GM12878 (cell line): ENCODE data around the gene DDAH1. TPM values are rescaled to one million over a fixed set of nuclear protein-coding genes. Genes with fewer than 3 reads are reported as not detected.
A peak's percentile ranks its signal among the peaks of the same experiment; 100 is the strongest.

Experiments used
- ATF7 ChIP-seq: fragments of 450-650 bp; IDR thresholded peaks from 2 replicates; pipeline ENCODE4 v1.6.1; 2016; ENCODE audit warnings: low read depth, mild to moderate bottlenecking
- BACH1 ChIP-seq: fragments of 450-650 bp; IDR thresholded peaks from 2 replicates; pipeline ENCODE4 v1.6.1; 2017; ENCODE audit warnings: mild to moderate bottlenecking, borderline replicate concordance
- BCL11A ChIP-seq: IDR thresholded peaks from 2 replicates; pipeline ENCODE4 v1.6.1; 2011; ENCODE audit warnings: low read depth, low read length
- BRCA1 ChIP-seq: IDR thresholded peaks from 2 replicates; pipeline ENCODE4 v1.6.1; 2011; ENCODE audit warnings: low read depth, low read length, improper control_type of control experiment
- CEBPB ChIP-seq, 2 experiments: fragments of 150-350 bp in 1 of 2; IDR thresholded peaks; 2 replicates each; pipeline ENCODE4 v1.6.1; 2012 to 2014; ENCODE audit warnings: low read depth in 2 of 2, low read length in 2 of 2, borderline replicate concordance in 1 of 2, inconsistent platforms in 1 of 2
- CHD4 ChIP-seq: fragments of 200-600 bp; sonication (generic); IDR thresholded peaks from 2 replicates; pipeline ENCODE4 v1.6.1; 2016; ENCODE audit warnings: mild to moderate bottlenecking
- CREB1 ChIP-seq: IDR thresholded peaks from 2 replicates; pipeline ENCODE4 v1.6.1; 2012; ENCODE audit warnings: low read depth, mild to moderate bottlenecking, inconsistent platforms
- EED ChIP-seq: sonication (generic); IDR thresholded peaks from 2 replicates; pipeline ENCODE4 v1.6.1; 2016; ENCODE audit warnings: antibody characterized with exemption, low read depth
- EP300 ChIP-seq, 2 experiments: fragments of 150-350 bp in 1 of 2; IDR thresholded peaks; 2 replicates each; pipeline ENCODE4 v1.6.1; 2011 to 2012; ENCODE audit warnings: low read depth in 2 of 2, low read length in 2 of 2, borderline replicate concordance in 1 of 2, improper control_type of control experiment in 1 of 2, inconsistent platforms in 1 of 2; ENCODE audit not compliant: control insufficient read depth in 1 of 2
- HCFC1 ChIP-seq: fragments of 150-350 bp; IDR thresholded peaks from 2 replicates; pipeline ENCODE4 v1.6.1; 2014; ENCODE audit warnings: low read length
- IKZF1 ChIP-seq: fragments of 450-650 bp; conservative IDR thresholded peaks from 2 replicates; pipeline ENCODE4 v1.6.1; 2017; ENCODE audit warnings: antibody characterized with exemption, mild to moderate bottlenecking
- JUNB ChIP-seq: IDR thresholded peaks from 2 replicates; pipeline ENCODE4 v1.6.1; 2016; ENCODE audit warnings: antibody characterized with exemption, mild to moderate bottlenecking
- JUND ChIP-seq: IDR thresholded peaks from 2 replicates; pipeline ENCODE4 v1.6.1; 2012; ENCODE audit warnings: low read depth, mild to moderate bottlenecking, low read length, improper control_type of control experiment, moderate library complexity
- MEF2A ChIP-seq: IDR thresholded peaks from 2 replicates; pipeline ENCODE4 v1.6.1; 2011; ENCODE audit warnings: low read depth, mild to moderate bottlenecking, low read length, moderate library complexity; ENCODE audit not compliant: insufficient read depth
- NBN ChIP-seq: fragments of 450-650 bp; IDR thresholded peaks from 2 replicates; pipeline ENCODE4 v1.6.1; 2016
- NFIC ChIP-seq: IDR thresholded peaks from 2 replicates; pipeline ENCODE4 v1.6.1; 2012; ENCODE audit warnings: low read depth, mild to moderate bottlenecking, inconsistent platforms, low read length, moderate library complexity
- NFXL1 ChIP-seq: fragments of 450-650 bp; IDR thresholded peaks from 2 replicates; pipeline ENCODE4 v1.6.1; 2017; ENCODE audit warnings: antibody characterized with exemption, mild to moderate bottlenecking, borderline replicate concordance
- NFYA ChIP-seq: IDR thresholded peaks from 2 replicates; pipeline ENCODE4 v1.6.1; 2011; ENCODE audit warnings: low read depth, mild to moderate bottlenecking, low read length, improper control_type of control experiment, borderline replicate concordance
- NR2C1 ChIP-seq: fragments of 450-650 bp; IDR thresholded peaks from 2 replicates; pipeline ENCODE4 v1.6.1; 2017; ENCODE audit warnings: antibody characterized with exemption, mild to moderate bottlenecking, moderate library complexity
- RAD51 ChIP-seq: fragments of 450-650 bp; IDR thresholded peaks from 2 replicates; pipeline ENCODE4 v1.6.1; 2016; ENCODE audit warnings: moderate library complexity, mild to moderate bottlenecking, inconsistent platforms
- SP1 ChIP-seq: IDR thresholded peaks from one replicate; pipeline ENCODE4 v1.6.1; 2011; ENCODE audit warnings: low read depth, low read length
- ZNF207 ChIP-seq: fragments of 450-650 bp; IDR thresholded peaks from 2 replicates; pipeline ENCODE4 v1.6.1; 2014; ENCODE audit warnings: antibody characterized with exemption, mild to moderate bottlenecking, borderline replicate concordance
- ZNF217 ChIP-seq: fragments of 450-650 bp; IDR thresholded peaks from 2 replicates; pipeline ENCODE4 v1.6.1; 2017; ENCODE audit warnings: antibody characterized with exemption, mild to moderate bottlenecking
- polyA plus RNA-seq, 11 experiments: library from polyadenylated mRNA; depleted of rRNA in 4 of 11; unstranded in 6 of 11; stranded (reverse) in 5 of 11; fragments of >200 nt; fragmentation: Nextera tagmentation in 4 of 11; fragmentation: Illumina TruSeq in 1 of 11; extraction: Ambion mirVana in 4 of 11; extraction: Trizol in 1 of 11; gene quantifications; 1 replicate in 1 of 11; 2 replicates in 10 of 11; pipeline versions ENCODE4 v1.2.1 to v1.2.3, GENCODE V29; 2011 to 2016; ENCODE audit warnings: inconsistent platforms in 2 of 11, missing spikeins in 2 of 11, low read depth in 1 of 11
- total RNA-seq, 4 experiments: library from RNA; depleted of rRNA in 3 of 4; stranded (reverse); fragments of >200 nt in 3 of 4; fragmentation: Illumina TruSeq in 1 of 4; extraction: Trizol in 1 of 4; gene quantifications; 2 replicates each; pipeline versions ENCODE4 v1.2.1 to v1.2.3, GENCODE V29; 2013 to 2021
- TF ChIP-seq, protein P1 (sequence below): IDR thresholded peaks from 2 replicates; pipeline ENCODE4 v1.6.1; 2012; ENCODE audit warnings: low read length, inconsistent platforms
- TF ChIP-seq, protein P2 (sequence below): IDR thresholded peaks from 2 replicates; pipeline ENCODE4 v1.6.1; 2012; ENCODE audit warnings: low read depth, low read length, improper control_type of control experiment
- TF ChIP-seq, protein P3 (sequence below): IDR thresholded peaks from 2 replicates; pipeline ENCODE4 v1.6.1; 2011; ENCODE audit warnings: low read depth, mild to moderate bottlenecking, low read length, moderate library complexity, borderline replicate concordance; ENCODE audit errors: extremely low read depth
- TF ChIP-seq, protein P4 (sequence below): fragments of 450-650 bp; IDR thresholded peaks from 2 replicates; pipeline ENCODE4 v1.6.1; 2017; ENCODE audit warnings: mild to moderate bottlenecking, moderate library complexity

Gene DDAH1
- total and polyA plus RNA-seq, 10 of the 15 experiments (the other 5 are each of a cell fraction or from before 2014, with no cell fraction given), result 0.07 to 0.88 (median 0.27) TPM; not detected in 6

- TF ChIP-seq EP300 (IDR thresholded peaks at IDR 0.05; ENCODE audit: borderline replicate concordance in 1 of 2, control insufficient read depth in 1 of 2, low read depth in 2 of 2, low read length in 2 of 2), result no peak
- TF ChIP-seq IKZF1, result peak; percentile 63
- peak; percentile 86 for TF ChIP-seq JUNB
- TF ChIP-seq NFIC, result no peak
- TF ChIP-seq NR2C1, result no peak
- TF ChIP-seq BACH1, result no peak
- TF ChIP-seq, protein P1, sequence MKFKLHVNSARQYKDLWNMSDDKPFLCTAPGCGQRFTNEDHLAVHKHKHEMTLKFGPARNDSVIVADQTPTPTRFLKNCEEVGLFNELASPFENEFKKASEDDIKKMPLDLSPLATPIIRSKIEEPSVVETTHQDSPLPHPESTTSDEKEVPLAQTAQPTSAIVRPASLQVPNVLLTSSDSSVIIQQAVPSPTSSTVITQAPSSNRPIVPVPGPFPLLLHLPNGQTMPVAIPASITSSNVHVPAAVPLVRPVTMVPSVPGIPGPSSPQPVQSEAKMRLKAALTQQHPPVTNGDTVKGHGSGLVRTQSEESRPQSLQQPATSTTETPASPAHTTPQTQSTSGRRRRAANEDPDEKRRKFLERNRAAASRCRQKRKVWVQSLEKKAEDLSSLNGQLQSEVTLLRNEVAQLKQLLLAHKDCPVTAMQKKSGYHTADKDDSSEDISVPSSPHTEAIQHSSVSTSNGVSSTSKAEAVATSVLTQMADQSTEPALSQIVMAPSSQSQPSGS, result peak; percentile 62; the same call in 1 of the 2 replicates
- TF ChIP-seq NFYA, result no peak
- TF ChIP-seq BRCA1, result no peak
- 0 out of 2 replicates have a peak, but pooled peaks have one; percentile 35 for TF ChIP-seq BCL11A
- no peak for TF ChIP-seq ZNF217
- 0 out of 2 replicates have a peak, but pooled peaks have one; percentile 52 for TF ChIP-seq NBN
- TF ChIP-seq SP1, result no peak
- TF ChIP-seq, protein P2, sequence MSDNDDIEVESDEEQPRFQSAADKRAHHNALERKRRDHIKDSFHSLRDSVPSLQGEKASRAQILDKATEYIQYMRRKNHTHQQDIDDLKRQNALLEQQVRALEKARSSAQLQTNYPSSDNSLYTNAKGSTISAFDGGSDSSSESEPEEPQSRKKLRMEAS, result no peak
- no peak for TF ChIP-seq CEBPB (IDR thresholded peaks at IDR 0.05; ENCODE audit: borderline replicate concordance in 1 of 2, low read depth in 2 of 2, low read length in 2 of 2)
- no peak for TF ChIP-seq HCFC1
- no peak for TF ChIP-seq ZNF207
- TF ChIP-seq NFXL1, result no peak
- TF ChIP-seq CHD4, result no peak
- TF ChIP-seq, protein P3, sequence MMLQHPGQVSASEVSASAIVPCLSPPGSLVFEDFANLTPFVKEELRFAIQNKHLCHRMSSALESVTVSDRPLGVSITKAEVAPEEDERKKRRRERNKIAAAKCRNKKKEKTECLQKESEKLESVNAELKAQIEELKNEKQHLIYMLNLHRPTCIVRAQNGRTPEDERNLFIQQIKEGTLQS, result no peak
- TF ChIP-seq RAD51, result no peak
- TF ChIP-seq JUND, result 0 out of 2 replicates have a peak, but pooled peaks have one; percentile 40
- TF ChIP-seq ATF7, result 0 out of 2 replicates have a peak, but pooled peaks have one; percentile 26
- peak; percentile 81 for TF ChIP-seq EED
- TF ChIP-seq MEF2A, result 0 out of 2 replicates have a peak, but pooled peaks have one; percentile 22
- TF ChIP-seq, protein P4, sequence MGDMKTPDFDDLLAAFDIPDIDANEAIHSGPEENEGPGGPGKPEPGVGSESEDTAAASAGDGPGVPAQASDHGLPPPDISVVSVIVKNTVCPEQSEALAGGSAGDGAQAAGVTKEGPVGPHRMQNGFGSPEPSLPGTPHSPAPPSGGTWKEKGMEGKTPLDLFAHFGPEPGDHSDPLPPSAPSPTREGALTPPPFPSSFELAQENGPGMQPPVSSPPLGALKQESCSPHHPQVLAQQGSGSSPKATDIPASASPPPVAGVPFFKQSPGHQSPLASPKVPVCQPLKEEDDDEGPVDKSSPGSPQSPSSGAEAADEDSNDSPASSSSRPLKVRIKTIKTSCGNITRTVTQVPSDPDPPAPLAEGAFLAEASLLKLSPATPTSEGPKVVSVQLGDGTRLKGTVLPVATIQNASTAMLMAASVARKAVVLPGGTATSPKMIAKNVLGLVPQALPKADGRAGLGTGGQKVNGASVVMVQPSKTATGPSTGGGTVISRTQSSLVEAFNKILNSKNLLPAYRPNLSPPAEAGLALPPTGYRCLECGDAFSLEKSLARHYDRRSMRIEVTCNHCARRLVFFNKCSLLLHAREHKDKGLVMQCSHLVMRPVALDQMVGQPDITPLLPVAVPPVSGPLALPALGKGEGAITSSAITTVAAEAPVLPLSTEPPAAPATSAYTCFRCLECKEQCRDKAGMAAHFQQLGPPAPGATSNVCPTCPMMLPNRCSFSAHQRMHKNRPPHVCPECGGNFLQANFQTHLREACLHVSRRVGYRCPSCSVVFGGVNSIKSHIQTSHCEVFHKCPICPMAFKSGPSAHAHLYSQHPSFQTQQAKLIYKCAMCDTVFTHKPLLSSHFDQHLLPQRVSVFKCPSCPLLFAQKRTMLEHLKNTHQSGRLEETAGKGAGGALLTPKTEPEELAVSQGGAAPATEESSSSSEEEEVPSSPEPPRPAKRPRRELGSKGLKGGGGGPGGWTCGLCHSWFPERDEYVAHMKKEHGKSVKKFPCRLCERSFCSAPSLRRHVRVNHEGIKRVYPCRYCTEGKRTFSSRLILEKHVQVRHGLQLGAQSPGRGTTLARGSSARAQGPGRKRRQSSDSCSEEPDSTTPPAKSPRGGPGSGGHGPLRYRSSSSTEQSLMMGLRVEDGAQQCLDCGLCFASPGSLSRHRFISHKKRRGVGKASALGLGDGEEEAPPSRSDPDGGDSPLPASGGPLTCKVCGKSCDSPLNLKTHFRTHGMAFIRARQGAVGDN, result no peak
- TF ChIP-seq CREB1, result no peak; the same call in 1 of the 2 replicates
Measured at GRCh38 chr1:85278853-85279314, 186.1 kb downstream of the DDAH1 start (continued).
